Cortex of kidney (tissue), 1 donor: Measurements from ENCODE around the gene CDC14B.
"Not testable (repeated sequence)": the region's sequence is repeated elsewhere in the genome, so short reads cannot be mapped to it uniquely, and the experiment has no call there.

Experiments
- DNase-seq: peaks from one replicate; lab custom pipeline; 2025; lab: John Stamatoyannopoulos, UW

CDC14B gene

DNA sequence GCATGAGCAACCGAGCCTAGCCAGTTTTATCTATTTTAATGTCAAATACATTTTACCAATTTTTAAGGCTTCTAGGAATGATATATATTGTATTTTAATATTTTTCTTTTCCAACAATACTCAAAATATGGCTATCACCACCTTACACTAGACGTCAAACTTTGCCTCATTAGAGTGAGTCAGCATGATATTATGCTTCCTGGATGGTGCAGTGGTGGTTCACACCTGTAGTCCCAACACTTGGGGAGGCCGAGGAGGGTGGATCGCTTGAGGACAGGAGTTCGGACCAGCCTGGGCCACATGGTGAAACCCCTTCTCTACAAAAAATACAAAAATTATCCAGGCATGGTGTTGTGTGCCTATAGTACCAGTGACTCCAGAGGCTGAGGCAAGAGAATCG, 7.3 kb upstream of the CDC14B start:
- no peak for DNase-seq

DNA sequence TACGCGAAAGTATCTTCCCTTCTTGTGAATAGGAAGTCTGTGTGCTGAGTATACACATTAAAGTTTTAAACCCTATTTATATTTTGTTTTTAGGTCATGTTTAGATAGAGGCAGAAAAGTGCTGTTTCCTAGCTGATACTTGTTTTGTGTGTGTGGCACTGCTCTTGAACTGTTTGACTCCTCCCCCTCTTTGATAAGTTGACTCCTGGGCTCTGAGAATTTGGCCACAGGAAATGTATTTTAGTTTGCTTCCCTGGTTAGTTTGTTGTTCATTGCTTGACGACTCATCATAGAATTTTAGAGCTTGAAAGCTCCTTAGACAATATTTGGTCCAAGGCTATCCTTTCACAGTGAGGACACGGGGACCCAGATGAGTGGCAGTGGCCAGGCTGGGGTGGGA, 2.0 kb upstream of the CDC14B start:
- DNase-seq, result no peak

DNA sequence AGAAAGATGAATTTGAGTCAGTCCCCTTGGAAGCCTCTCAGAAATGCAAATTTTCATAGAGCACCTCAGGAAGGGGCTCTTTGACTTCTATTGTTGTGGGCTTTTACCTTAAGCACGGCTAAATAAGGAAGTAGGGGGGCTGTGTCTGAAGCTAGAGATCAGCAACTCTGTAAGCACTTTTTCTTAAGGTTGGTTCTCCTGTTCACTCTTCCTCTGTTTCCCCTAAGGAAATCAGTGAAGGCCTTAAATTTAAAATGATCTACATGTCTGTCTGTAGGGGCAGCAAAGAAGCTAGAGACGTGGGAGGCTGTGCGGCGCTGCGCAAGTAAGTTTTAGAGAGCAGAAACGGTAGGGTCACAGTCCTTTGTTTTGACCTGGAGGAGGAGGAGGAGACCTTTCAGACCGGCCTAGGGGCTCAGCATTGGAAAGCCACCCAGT, 1.2 kb upstream of the CDC14B start:
- no peak for DNase-seq

DNA sequence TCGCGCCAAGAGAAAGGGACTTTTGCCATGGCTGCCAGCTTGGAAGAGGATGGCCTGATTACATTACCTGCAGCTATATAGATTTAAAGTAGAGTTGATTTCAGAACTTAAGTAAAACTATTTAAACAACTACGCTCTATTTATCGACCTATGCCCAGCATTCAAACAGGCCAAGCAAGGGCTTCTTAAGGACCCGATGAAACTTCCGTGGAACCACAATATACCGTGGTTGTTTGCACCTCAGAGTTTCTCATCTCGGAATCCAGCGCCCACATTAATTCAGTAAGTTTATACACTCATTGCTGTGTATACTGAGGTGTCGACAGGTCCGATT, 505 bp upstream of the CDC14B start:
- DNase-seq, result no peak

DNA sequence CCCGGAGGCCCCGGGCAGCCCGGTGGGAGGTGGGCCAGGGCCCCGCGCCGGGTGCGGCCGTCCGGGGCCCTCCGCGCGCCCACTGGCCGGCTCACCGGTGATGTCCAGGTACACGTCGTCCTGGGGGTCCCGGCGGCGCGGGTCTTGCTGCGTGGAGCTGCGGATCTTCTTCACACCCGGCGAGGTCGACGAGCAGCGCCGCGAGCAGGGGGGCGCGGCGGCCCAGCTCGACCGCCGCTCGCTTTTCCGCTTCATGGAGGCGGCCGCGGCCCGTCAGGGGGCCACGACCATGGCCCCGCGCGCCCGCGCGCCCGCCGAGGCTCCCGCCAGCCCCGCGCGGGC, 548 bp downstream of the CDC14B start:
- DNase-seq, result no peak

DNA sequence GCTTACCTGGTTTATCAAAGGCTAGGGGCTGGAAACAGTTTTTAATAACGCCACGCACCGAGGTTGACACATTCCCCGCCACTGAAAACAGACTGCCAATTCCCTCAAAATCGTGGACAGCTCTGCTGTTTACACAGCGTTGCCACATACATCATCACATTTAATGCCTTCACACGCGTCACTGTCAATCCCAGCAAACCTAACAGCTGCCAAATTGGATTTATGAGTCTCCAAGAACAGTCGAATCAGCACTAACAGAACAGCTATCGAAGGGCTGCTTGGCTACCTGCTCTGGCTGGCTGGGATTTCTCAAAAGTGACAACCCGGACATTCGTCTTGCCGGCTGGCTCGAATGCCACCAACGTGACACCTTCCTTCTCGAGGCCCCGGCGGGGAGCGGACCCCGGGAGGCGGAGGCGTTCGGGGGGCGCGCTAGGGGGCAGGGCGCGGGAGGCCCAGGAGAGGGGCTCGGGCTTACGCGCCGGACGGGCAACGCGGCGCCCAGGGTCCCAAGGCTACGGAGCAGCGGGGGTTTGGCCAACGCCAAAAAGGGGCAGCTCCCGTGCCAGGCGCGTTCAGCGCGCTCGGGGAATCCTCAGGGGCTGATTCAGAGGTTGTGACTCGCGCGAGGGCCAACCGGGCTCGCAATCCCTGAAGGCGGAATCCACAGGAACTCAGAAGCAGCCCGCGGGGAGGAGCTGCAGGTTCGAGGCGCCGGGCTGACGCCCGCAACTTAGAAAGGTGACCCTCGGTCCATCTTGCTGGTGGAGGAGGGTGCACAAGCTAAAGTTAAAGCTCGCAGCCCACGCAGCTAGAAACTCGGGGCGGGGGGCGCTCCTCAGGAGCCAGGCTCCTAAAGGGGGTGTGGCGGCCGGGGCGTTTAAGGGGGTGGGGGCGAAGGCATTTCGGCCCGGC, 1.2 kb downstream of the CDC14B start:
- DNase-seq, result no peak

DNA sequence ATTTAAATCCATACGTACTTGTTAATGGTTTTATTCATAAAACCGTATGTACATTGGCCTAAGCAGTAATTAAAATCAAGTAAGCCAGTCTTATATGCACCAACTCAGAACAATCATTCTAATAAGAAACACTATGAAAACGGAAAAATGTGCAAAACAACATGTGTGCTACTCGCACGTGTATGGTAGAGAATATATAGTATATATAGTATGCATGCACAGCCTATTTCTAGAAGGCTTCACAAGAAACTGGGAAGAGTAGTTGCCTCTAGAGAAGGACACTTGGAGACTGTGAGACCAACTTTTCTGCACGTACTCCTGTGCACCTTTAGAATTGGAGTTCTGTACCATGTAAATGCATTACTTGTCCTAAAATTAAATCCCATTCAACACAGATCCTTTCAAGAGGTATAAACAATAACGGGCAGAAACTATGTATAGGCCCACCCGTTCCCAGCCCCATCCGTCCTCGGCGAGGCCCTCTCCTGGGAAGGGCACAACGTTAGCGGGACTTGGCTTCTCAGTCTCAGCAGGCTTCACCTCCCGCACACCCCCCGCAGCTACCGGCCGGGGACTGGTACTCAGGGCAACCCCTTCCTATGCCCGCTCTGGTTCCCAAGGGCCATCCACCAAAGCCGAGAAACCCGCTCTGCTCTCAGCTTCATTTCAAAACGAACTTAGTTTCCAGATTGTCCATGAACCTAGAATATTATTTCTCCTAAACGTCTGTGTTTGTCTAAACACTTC, 2.0 kb downstream of the CDC14B start:
- DNase-seq, result no peak

DNA sequence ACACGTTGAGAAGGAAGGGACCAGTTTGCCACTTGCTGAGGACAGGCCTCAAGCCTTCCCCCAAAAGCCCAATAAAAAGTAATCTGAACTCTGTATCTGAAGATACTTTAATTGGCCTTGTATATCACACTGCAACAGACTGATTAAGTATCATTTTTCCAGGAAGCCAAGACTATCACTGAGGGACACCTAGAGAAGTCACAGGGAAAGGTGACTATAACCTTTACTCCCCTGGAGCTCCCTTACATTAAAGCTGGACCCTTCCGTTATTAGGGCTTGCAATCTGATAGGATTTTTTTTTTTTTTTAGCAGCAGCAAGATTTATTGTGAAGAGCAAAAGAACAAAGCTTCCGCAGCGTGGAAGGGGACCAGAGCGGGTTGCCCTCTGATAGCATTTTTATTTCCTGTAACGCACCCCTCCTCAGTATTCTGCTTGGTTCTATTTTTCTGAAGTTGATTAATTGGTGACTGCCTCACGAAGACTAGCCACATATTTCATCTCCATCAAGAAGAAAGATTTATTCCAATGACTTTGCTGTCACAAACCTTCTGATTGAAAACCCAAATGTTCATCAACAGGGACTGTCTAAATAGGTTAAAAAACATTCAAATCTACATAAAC, 2.7 kb downstream of the CDC14B start:
- DNase-seq, result no peak

DNA sequence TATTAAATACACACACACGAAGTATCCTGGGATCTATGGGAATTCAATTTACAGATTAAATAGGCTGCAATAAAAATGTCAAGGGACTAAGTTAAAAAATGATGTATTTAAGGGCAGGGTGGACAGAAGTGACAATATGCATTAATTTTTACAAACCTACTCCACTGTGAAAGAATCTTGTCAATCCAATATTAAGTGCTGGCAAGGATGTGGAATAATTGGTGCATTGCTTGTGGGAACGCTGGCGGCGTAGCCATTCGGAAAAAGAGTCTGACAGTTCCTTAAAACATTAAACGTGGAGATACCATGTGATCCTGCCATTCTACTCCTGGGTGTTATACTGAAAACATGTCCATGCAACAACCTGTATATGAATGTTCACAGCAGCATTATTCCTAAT, 4.2 kb downstream of the CDC14B start:
- no peak for DNase-seq

DNA sequence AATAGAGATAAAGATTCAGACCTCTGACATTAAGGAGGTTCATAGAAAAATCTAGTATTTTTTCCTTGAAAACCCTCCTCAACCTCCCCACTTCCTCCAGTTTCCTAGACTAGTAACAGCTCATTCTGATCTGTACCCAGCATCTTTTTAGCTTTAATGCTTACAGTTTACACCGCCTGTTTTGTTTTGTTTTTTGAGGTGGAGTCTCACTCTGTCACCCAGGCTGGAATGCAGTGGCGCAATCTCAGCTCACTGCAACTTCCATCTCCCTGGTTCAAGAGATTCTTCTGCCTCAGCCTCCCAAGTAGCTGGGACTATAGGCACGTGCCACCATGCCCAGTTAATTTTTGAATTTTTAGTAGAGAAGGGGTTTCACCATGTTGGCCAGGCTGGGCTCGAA, 5.0 kb downstream of the CDC14B start:
- DNase-seq, result not testable (repeated sequence)

DNA sequence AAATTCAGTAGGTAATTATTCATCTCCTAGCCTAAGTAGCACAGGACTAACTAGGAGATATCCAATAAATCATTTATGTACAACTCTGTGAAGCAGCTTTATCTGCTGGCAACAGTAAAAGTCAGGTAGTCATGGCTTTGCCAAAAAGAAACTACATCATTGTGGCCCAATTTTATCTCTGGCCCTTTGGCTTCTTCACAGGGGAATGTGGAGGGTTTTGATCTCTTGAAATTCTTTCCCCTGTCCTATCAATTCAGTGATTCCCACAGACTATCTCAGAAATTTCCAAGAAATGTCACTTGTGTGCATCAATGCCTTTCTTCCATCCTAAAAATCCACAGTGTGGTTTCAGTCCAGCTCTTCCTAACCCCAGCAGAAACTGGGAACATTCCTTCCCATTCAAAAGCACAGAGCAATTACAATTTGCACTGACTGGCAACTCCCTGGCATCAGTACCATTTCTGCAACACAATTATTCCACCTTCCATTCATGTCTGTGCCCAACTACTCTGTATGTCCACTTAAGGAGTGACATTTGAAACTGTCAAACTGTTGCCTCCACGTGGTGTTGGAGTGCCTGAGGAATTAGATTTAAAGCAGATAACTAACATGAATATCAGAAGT, 6.6 kb downstream of the CDC14B start:
- DNase-seq, result no peak

DNA sequence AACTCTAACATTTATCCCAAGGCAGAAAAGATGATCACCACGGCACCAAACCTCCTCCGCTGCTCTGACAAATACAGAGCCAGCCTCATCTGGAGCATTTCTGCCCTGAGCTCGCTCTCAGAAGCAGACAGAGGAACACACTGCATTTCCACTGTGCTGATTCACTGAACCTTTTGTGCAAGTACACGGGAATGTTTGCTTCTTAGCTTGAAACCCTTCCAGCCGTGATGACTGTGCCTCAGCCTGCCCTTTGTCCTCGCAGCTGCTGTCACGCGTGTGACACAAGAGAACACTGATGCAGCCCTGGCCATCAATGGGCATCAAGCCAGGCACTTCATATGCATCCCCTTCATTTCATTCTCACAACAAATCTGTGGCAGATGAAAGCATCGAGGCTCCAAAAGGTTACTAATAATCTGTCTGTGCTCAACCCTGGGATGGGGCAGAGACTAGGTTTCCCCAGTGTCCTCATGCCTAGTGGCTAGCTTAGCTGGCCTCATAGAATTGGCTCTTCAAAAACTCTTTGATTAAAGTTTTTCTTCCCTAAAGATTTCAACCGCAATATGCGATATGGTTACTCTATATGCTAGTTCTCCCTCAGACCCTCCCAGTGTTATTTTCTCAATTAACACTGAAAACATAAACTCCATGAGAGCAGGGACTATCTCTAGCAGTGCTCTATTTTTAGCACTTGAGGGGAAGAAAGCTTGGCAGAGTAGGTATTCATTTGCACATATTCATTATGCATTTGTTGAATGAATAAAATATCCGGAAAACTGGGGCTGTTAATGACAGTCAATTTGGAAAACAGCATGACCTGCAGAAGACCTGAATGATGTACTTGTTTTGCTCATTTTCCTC, 7.3 kb downstream of the CDC14B start:
- DNase-seq, result no peak

DNA sequence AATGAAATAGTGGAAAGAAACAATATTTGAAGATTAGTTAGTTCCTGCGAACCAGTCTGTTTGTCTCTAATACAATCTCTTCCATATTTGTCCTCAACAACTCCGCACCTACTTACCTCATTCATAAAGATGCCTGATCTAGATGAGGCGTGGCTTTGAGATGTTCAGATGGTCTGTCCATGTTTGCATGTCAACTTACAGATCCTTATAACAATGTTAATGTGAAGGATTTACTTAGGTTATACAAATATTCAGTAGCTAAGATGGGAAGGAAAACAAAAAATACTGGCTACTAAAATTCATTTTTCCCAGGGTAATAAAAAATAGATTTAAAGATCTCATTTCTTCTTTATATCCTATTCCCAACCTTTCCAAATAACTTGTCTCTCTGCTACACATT, 8.3 kb downstream of the CDC14B start:
- no peak for DNase-seq

DNA sequence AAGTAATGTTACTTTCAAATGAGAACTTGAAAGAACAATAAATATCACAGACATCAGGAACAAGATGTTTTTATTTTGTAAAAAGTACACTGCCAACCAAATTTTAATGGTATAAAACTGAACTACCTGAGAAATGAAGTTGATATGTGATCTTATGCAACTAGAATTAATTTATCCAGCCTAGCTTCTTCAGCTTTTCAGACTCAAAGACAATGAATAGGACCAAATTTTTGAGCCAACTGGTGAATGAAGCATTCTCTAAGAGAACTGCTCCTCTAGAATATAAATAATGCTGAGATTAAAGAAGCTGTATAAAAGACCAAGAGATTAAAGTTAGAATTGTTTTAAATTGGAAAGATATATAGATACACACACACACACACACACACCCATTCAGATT, 9.9 kb downstream of the CDC14B start:
- DNase-seq, result no peak

DNA sequence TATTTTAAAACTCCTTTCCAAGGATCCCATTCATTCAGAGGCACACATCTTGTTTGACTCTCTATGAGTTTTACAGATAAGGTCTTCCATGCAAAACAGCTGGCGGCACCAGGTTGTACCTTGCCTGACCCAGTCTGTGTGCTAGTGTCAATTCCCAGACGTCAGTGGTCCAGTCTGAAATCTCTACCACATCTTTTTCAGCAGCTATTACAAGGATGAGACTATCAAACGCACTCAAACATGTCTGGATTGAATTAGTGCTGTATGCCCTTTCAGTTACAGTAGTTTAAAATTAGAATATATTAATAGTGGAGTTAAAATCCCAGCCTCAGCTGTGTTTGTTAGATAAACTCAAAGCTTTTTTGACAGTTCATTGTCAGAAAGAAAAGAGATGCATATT, 11.7 kb downstream of the CDC14B start:
- DNase-seq, result no peak

DNA sequence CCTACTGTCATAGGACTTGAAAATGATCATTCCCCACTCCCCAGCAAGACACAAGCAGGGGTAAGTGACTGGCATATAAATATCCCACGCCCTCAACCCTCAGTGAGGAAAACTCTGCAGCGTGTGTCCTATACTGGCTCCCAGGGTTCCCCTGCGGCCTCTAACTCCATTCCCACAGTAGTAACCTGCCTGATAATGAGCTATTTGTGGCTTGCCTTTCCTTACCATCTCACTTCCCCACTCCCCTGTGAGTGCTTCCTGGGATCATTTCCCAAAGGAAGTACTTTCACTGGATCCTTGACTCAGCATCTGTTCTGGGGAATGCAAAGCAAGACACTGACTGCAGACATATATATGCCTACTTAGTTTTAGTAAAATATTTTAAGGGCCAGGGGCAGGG, 14.3 kb downstream of the CDC14B start:
- DNase-seq, result no peak

DNA sequence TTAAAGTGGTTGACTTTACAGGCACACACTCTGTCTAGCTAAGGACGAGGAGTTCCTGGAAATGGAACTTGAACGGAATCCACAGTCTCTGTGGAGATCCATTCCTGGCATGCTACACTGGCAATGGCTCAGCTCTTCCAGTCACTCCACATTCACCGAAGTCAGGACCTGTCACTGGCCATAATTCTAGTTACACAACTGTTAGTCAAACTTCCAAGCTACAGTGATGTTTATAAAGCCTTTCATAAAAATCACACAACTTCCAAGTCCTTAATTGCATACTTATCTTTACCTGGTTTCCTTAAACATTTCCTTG, 15.7 kb downstream of the CDC14B start:
- no peak for DNase-seq

DNA sequence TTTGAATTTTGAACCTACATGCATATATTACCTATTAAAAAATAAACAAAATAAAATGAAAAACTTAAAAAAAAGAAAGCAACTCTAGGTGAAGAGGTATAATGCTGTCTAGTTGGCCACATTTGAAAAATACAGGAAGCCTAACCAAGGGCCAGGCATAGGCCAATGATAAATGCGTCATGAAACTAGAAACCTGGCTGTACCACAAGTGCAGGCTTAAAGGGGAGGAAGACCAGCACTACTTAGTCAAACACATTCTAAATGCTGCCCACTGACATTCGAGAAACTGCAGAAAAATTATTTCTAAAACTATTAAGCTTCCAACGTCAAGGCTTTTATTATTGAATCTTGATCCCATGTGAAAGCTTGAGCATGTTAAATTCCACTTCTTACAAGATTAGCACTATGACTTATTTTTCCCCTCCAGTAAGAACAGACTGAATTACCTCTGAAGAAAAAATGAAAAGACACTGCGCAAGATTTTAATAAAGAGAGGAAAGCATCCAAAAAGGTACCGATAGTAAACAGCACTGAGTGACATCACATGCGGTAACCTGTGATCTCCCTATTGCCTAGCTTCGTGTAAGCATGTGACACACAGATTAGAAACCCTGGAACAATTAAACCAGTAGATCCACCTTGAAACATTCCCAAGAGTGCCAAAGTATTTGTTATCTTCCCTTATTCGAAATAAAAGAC, 16.2 kb downstream of the CDC14B start:
- no peak for DNase-seq

DNA sequence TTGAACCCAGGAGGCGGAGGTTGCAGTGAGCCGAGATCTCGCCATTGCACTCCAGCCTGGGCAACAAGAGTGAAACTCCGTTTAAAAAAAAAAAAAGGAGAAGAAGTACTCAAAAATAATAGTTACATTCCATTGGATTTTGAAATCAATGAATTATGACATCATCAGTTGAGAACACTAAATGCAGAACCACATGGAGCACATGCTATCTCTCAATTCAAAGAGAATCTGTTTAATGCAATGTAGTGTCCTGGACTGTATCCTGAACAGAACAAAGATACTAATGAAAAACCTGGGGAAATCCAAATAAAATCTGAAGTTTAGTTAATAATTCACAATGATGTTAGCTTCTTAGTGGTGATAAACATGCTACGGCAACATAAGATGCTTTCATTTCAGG, 20.3 kb downstream of the CDC14B start:
- DNase-seq, result no peak

DNA sequence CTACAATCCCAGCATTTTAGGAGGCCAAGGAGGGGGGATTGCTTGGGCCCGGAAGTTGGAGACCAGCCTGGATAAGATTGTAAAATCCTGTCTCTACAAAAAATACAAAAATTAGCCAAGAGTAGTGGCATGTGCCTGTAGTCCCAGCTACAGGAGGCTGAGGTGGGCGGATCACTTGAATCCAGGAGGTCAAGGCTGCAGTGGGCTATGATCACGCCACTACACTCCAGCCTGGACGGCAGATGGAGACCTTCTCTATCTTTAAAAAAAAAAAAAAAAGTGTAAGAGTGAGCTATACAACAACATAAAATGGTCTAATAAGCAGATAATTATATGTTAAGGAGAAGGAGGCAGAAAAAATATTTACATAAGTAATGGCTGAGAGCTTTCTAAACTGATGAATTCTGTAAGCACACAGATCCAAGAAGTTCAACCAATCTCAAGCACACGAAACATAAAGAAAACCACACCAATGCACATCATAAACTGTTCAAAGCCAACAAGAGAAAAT, 23.0 kb downstream of the CDC14B start:
- no peak for DNase-seq
